Duodenal mucosa (tissue), 2 donors: ENCODE results near the gene SPSB3.
A peak's percentile ranks its signal among the peaks of the same experiment; 100 is the strongest.

ENCODE experiments used
- H3K27ac ChIP-seq: one replicate; pipeline ENCODE4 v1.7.0; 2013; ENCODE audit warnings: low read depth, low read length
- H3K27me3 ChIP-seq, 2 donors: one replicate each; pipeline ENCODE4 v1.7.0; 2013; ENCODE audit warnings: low read length in 2 of 2, control low read depth in 1 of 2; ENCODE audit not compliant: insufficient read depth in 2 of 2, control insufficient read depth in 1 of 2
- H3K36me3 ChIP-seq, 2 donors: one replicate each; pipeline ENCODE4 v1.7.0; 2013; ENCODE audit warnings: low read length in 2 of 2, control low read depth in 1 of 2; ENCODE audit not compliant: insufficient read depth in 2 of 2, control insufficient read depth in 1 of 2
- H3K4me1 ChIP-seq, 2 donors: one replicate each; pipeline ENCODE4 v1.7.0; 2013; ENCODE audit warnings: low read length in 2 of 2, control low read depth in 1 of 2; ENCODE audit not compliant: insufficient read depth in 2 of 2, control insufficient read depth in 1 of 2
- H3K4me3 ChIP-seq, 2 donors: one replicate each; pipeline ENCODE4 v1.7.0; 2013; ENCODE audit warnings: low read length in 2 of 2, low read depth in 1 of 2
- H3K9ac ChIP-seq, 2 donors: one replicate each; pipeline ENCODE4 v1.7.0; 2013; ENCODE audit warnings: low read length in 2 of 2, low read depth in 1 of 2
- H3K9me3 ChIP-seq, 2 donors: one replicate each; pipeline ENCODE4 v1.7.0; 2013; ENCODE audit warnings: low read length in 2 of 2, control low read depth in 1 of 2; ENCODE audit not compliant: control insufficient read depth in 1 of 2

SPSB3 gene

DNA sequence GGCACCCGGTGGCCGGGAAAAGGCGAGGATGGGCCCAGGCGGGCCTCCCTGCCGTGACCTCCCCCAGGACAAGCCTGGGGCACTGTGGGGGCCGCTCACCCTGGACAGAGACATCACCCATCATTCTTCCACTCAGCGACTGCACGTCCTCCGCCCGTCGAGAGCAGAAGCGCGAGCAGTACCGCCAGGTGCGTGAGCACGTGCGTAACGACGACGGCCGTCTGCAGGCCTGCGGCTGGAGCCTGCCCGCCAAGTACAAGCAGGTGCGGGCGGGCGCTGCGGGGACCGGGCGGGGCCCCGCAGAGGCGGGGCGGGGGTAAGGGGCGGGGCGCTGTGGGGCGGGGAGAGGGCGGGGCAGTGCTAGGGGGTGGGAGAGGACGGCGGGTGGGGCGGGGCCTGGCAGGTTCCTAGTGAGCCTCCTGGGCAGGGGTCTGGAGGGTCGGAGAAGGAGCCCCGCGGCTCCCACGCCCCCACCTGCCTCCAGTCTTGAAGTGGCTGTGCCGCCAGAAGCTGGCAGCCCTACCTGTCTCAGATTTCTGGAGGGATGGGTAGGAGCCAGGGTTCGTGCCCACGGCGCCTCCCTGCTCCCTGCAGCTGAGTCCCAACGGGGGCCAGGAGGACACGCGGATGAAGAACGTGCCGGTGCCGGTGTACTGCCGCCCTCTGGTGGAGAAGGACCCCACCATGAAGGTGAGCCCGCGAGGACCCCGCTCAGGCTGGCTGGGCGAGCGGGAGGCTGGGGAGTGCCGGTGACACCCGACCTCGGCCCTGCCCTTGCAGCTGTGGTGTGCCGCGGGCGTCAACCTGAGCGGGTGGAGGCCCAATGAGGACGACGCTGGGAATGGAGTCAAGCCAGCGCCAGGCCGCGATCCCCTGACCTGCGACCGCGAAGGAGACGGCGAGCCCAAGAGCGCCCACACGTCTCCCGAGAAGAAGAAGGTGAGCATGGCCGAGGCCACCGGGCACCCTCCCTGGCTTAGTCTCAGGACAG, 18.6 kb downstream of the SPSB3 start:
- no peaks in the 10 kb centered on the region for H3K9me3 ChIP-seq
- H3K27ac ChIP-seq = no peak overlapping the region
- no peak overlapping the region for H3K9ac ChIP-seq
- H3K36me3 ChIP-seq = peaks cover 21 to 81% of the 10 kb centered on the region in 2 donors
- no peaks in the 10 kb centered on the region for H3K27me3 ChIP-seq
- no peaks in the 10 kb centered on the region for H3K4me1 ChIP-seq
- no peak overlapping the region for H3K4me3 ChIP-seq

DNA sequence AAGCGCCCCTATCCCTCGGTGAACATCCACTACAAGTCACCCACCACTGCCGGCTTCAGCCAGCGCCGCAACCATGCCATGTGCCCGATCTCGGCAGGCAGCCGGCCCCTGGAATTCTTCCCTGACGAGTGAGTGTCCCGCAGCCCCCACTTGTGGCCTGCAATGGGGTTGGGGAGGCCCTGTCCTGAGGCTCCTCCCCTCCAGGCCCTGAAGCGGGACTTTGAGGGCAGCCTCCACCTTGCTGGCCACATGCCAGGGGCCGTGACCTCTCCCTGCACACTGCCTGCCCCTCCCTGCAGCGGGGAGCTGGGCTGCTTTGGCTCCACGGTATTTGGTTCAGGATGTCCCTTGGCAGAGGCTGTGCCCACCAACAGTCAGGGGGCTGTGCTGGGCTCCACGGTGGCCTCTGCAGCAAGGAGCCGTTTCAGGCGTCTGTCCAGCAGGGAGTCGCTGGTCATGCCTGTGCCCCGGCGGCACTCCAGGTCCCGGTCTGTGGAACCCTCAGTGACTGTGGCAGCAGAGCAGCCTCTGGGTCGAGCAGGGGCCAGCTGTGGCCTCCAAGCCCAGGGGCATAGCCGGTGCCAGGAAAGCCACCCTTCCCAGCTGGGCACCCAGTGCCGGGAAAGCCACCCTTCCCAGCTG, 19.4 kb downstream of the SPSB3 start:
- peaks cover 4 to 6% of the 10 kb centered on the region in 2 donors for H3K4me1 ChIP-seq
- no peaks in the 10 kb centered on the region for H3K9me3 ChIP-seq
- H3K9ac ChIP-seq = no peak overlapping the region
- H3K27me3 ChIP-seq = no peaks in the 10 kb centered on the region
- H3K27ac ChIP-seq = no peak overlapping the region
- H3K4me3 ChIP-seq = no peak overlapping the region
- peaks cover 21 to 74% of the 10 kb centered on the region in 2 donors for H3K36me3 ChIP-seq

GRCh38 chr16:1762196-1762878, 20.0 kb downstream of the SPSB3 start:
- no peaks in the 10 kb centered on the region for H3K9me3 ChIP-seq
- no peak overlapping the region for H3K4me3 ChIP-seq
- H3K36me3 ChIP-seq = peaks cover 21 to 67% of the 10 kb centered on the region in 2 donors
- no peaks in the 10 kb centered on the region for H3K27me3 ChIP-seq
- H3K27ac ChIP-seq = no peak overlapping the region
- no peak overlapping the region for H3K9ac ChIP-seq
- peaks cover 11 to 13% of the 10 kb centered on the region in 2 donors for H3K4me1 ChIP-seq

DNA sequence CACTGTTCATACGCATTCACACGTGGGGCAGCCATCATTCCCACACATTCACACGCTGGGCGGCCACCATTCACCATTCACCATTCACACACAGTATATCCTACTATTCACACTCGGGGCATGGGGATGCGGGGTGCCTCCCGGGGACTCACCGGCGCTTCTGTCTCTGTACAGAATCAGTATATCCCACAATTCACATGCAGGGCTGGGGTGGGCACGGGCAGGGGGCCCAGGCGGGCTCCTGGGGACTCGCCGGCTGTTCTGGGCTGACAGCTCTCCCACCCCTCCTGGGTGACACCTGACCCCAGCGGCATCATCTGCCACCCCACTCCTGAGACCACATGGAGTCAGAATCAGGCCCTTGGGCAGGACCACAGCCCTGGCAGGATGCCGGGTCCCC, 20.6 kb downstream of the SPSB3 start:
- Histone ChIP-seq H3K4me3 (no peak overlapping the region), H3K27ac (no peak overlapping the region), H3K9me3 (no peaks in the 10 kb centered on the region), H3K36me3 (peaks cover 21 to 63% of the 10 kb centered on the region in 2 donors), H3K4me1 (peaks cover 11 to 16% of the 10 kb centered on the region in 2 donors), H3K27me3 (no peaks in the 10 kb centered on the region), H3K9ac (no peak overlapping the region)

GRCh38 chr16:1760911-1761310, 21.5 kb downstream of the SPSB3 start:
- Histone ChIP-seq H3K9ac (no peak overlapping the region), H3K36me3 (peaks cover 21 to 56% of the 10 kb centered on the region in 2 donors), H3K27me3 (no peaks in the 10 kb centered on the region), H3K9me3 (no peaks in the 10 kb centered on the region), H3K27ac (no peak overlapping the region), H3K4me1 (peaks cover 11 to 18% of the 10 kb centered on the region in 2 donors), H3K4me3 (no peak overlapping the region)

DNA sequence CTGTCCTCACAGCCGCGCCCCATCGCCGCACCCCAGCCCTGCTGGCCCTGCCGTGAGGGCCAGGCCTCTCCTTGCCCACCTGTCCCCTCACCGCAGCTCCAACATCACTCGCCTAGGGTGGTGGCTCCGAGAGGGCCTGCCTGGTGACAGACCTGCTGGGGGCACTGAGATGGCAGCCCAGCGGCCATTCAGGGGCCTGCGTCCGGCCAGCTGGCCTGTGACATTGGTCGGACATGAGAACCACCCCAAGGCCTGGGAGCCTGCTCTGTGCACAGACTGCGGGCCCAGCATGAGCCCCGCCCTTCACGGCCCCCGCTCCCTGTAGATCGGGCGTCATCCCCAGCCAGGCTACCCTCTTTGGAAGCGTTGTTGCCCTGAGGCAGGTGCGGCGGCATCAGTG, 22.9 kb downstream of the SPSB3 start:
- Histone ChIP-seq H3K27ac (no peak overlapping the region), H3K4me3 (no peak overlapping the region), H3K9ac (no peak overlapping the region), H3K9me3 (no peaks in the 10 kb centered on the region), H3K36me3 (peaks cover 12 to 51% of the 10 kb centered on the region in 2 donors), H3K4me1 (peaks cover 11 to 18% of the 10 kb centered on the region in 2 donors), H3K27me3 (no peaks in the 10 kb centered on the region)

GRCh38 chr16:1758923-1759322, 23.4 kb downstream of the SPSB3 start:
- H3K27ac ChIP-seq = no peak overlapping the region
- no peak overlapping the region for H3K4me3 ChIP-seq
- peaks cover 10 to 50% of the 10 kb centered on the region in 2 donors for H3K36me3 ChIP-seq
- no peaks in the 10 kb centered on the region for H3K27me3 ChIP-seq
- peaks cover 11 to 18% of the 10 kb centered on the region in 2 donors for H3K4me1 ChIP-seq
- H3K9me3 ChIP-seq = no peaks in the 10 kb centered on the region
- no peak overlapping the region for H3K9ac ChIP-seq

DNA sequence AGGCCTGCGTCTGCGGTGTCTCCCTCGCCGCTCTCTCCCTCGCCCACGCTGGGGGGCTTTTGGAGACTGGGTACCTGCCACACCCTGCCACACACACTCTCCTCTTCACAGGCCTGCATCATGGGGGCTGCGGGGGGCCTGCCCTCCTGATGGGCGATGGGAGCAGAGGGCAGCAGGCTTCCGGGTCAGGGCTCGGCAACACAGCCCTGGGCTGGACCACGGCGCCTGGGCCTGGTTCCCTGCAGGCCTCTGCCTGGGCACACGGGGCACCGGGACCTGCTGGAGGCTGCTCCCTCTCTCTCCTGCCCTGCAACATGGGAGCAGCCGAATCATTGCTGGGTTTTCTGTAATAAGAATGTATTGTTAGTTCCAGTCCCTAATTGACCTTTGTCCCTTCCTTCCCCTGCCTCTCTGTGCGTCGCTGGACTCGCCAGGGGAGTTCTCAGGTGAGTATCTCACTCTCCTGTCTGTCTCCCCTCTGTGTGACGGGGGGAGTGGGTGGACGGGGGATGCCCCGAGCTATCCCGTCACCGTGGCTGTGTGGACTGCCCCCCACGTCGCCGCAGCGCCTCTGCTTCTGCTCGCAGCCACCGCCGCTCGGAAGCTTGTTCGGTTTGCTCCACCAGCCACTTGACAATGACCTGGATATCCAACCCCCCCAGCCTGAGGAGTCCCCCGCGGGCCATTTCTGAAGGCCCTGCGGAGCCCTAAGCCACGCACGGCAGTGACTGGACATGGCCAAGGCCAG, 24.5 kb downstream of the SPSB3 start:
- Histone ChIP-seq H3K27me3 (no peaks in the 10 kb centered on the region), H3K27ac (no peak overlapping the region), H3K4me1 (peaks cover 11 to 18% of the 10 kb centered on the region in 2 donors), H3K9me3 (no peaks in the 10 kb centered on the region), H3K9ac (peak overlapping the region in 1 of 2 donors; percentile 47), H3K4me3 (peak overlapping the region; percentile 40), H3K36me3 (peaks cover 10 to 43% of the 10 kb centered on the region in 2 donors)

DNA sequence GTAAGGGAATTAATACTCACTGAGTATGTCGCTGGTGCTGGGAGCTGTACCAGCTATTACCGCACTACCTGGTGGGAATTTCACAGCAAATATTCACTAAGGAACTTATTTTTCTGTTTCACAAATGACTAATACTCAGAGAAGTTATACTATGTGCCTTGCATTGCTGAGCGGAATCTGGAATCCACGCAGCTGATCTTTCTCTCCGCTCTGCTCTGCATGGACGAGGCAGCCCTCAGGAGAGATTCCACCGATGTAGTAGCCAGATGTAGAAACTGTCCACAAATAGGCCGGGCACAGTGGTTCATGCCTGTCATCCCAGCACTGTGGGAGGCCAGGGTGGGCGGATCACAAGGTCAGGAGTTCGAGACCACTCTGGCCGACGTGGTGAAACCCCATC, 28.2 kb downstream of the SPSB3 start:
- no peak overlapping the region for H3K9ac ChIP-seq
- H3K4me3 ChIP-seq = no peak overlapping the region
- no peak overlapping the region for H3K27ac ChIP-seq
- no peaks in the 10 kb centered on the region for H3K27me3 ChIP-seq
- peaks cover 11 to 18% of the 10 kb centered on the region in 2 donors for H3K4me1 ChIP-seq
- H3K36me3 ChIP-seq = peaks cover 15 to 41% of the 10 kb centered on the region in 2 donors
- H3K9me3 ChIP-seq = no peaks in the 10 kb centered on the region
